ENCODE results near the gene HMG20A.

DNA sequence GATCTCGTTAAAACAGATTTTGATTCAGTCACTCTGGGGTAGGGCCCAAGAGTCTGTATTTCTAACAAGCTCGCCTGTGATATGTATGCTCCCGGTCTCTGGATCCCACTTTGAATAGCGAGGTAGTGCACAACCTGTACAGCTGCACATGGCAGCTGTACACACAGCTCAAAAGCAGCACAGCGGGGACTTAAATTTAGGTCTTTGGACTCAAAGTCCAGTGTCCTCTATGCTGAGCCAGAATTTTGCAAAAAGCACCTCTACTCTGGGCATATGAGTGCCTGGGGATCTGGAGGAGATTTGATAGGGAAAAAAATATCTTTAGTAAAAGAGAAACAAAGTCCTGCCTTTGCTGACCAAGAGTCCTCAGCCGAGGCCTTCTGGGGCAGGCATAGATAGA, 83.1 kb downstream of the HMG20A start:
- TF ChIP-seq POLR2A (IDR thresholded peaks at IDR 0.05) (no peak), EP300 (IDR thresholded peaks at IDR 0.05) (no peak)
- TF ChIP-seq, protein P1, sequence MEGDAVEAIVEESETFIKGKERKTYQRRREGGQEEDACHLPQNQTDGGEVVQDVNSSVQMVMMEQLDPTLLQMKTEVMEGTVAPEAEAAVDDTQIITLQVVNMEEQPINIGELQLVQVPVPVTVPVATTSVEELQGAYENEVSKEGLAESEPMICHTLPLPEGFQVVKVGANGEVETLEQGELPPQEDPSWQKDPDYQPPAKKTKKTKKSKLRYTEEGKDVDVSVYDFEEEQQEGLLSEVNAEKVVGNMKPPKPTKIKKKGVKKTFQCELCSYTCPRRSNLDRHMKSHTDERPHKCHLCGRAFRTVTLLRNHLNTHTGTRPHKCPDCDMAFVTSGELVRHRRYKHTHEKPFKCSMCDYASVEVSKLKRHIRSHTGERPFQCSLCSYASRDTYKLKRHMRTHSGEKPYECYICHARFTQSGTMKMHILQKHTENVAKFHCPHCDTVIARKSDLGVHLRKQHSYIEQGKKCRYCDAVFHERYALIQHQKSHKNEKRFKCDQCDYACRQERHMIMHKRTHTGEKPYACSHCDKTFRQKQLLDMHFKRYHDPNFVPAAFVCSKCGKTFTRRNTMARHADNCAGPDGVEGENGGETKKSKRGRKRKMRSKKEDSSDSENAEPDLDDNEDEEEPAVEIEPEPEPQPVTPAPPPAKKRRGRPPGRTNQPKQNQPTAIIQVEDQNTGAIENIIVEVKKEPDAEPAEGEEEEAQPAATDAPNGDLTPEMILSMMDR (IDR thresholded peaks at IDR 0.05) = no peak
